ENCODE results near the gene NCOA7. TPM values are rescaled to one million over a fixed set of nuclear protein-coding genes. Genes with fewer than 3 reads are reported as not detected.
"Not testable (repeated sequence)": the region's sequence is repeated elsewhere in the genome, so short reads cannot be mapped to it uniquely, and the experiment has no call there.

Gene NCOA7
- total RNA-seq, 1 donor: 52.7 TPM

DNA sequence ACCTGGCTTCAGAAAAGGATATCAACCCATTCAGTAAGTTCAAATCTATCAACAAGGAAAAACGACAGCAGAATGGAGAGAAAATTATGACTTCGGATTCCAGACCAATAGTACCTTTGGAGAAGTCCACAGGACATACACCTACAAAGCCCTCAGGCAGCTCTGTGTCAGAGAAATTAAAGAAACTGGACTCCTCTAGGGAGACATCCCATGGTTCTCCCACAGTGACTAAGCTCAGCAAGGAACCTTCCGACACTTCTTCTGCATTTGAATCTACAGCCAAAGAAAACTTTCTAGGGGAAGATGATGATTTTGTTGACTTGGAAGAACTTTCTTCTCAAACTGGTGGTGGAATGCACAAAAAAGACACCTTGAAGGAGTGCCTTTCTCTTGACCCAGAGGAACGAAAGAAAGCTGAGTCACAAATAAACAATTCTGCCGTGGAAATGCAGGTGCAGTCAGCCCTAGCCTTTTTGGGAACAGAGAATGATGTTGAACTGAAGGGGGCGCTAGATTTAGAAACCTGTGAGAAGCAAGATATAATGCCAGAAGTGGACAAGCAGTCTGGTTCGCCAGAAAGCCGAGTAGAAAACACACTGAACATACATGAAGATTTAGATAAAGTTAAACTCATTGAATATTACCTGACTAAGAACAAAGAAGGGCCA, 98.4 kb downstream of the NCOA7 start:
- H3K4me3 ChIP-seq (ENCODE audit: low read depth, low read length): no peak overlapping the region
- TF ChIP-seq, protein P1, sequence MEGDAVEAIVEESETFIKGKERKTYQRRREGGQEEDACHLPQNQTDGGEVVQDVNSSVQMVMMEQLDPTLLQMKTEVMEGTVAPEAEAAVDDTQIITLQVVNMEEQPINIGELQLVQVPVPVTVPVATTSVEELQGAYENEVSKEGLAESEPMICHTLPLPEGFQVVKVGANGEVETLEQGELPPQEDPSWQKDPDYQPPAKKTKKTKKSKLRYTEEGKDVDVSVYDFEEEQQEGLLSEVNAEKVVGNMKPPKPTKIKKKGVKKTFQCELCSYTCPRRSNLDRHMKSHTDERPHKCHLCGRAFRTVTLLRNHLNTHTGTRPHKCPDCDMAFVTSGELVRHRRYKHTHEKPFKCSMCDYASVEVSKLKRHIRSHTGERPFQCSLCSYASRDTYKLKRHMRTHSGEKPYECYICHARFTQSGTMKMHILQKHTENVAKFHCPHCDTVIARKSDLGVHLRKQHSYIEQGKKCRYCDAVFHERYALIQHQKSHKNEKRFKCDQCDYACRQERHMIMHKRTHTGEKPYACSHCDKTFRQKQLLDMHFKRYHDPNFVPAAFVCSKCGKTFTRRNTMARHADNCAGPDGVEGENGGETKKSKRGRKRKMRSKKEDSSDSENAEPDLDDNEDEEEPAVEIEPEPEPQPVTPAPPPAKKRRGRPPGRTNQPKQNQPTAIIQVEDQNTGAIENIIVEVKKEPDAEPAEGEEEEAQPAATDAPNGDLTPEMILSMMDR (IDR thresholded peaks at IDR 0.05; ENCODE audit: insufficient read depth, low read depth, low read length): peak; percentile 66
- peak; percentile 71 for DNase-seq (ENCODE audit: low read depth)

DNA sequence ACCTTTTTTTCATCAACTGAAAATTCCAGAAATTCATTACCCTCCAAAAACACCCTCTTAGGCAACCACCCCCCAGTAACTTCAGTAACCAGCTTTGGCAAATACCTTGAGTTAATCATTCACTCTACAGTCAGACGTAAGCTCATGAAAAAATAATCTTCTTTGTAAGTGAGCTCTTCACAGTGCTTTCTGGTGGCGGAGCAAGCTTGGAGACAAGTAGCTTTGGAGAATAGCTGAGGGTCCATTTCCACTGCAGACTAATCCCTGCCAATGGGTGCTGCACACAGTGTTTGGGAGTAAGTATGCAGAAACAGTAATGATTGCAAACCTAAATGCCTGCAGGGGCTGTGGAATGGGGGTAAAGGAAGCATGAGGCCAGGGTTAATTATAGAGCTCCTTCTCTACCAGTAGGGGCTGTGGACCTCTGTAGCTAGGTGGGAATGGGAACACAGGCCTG, 109.0 kb downstream of the NCOA7 start:
- no peak for DNase-seq (ENCODE audit: low read depth)
- TF ChIP-seq, protein P1 (IDR thresholded peaks at IDR 0.05; ENCODE audit: insufficient read depth, low read depth, low read length): no peak
- H3K4me3 ChIP-seq (ENCODE audit: low read depth, low read length): no peak overlapping the region

DNA sequence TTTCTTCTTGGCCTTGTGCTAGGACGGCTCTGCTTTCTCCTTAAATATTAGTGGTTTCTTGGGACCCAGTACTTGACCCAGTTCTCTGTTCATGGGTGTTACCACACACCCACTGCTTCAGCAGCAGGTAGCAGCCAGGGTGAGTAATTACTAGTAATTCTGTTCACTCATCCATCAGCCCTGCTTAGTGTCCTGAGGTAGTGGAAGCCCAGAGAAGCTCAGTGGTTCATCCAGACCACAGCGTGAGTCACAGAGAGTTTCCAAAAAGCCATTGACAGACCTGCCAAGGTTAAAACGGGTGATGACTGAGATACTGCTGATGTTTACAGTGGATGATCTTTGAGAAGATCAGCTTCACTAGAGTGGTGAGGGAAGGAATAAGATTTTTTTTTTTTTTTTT, 114.1 kb downstream of the NCOA7 start:
- no peak overlapping the region for H3K4me3 ChIP-seq (ENCODE audit: low read depth, low read length)
- no peak for DNase-seq (ENCODE audit: low read depth)
- TF ChIP-seq, protein P1 (IDR thresholded peaks at IDR 0.05; ENCODE audit: insufficient read depth, low read depth, low read length): no peak

DNA sequence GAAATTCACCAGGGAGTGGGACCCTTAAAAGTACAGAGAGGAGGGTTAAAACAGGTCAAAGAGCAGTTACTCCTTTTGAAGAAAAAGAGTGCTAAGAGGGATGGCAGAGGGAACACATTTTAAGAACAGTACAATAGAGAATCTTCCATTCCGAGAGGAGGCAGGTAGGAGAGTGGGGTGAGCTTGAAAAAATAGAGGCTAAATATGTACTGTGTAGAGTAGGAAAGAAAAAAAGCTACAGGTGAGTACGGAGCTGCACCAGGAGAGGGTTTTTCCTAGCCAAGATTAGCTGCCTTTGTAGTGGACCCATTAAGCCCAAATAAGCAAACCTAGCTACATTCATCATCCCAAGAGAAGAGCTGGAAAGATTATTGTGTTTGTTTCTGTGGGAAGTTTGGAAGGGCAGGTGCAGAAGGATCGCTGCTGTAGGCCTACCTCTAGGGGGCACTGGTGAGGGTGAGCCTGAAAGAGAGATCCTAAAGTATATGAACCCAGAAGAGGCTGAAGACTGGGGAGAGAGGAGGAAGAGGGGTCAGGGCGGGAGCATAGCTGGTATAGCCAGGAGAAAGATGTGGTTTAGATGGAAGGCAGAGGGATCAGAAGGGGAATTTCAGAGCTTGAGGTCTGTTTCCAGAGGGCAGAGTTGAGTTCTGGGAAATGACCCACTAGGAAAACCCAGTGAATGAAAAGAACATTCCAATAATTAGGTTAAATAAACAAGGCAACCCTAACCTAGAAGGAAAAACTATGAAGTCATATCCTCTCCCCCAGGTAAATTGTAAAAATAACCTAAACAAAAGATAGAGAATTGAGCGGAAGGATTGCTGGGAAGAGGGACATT, 115.6 kb downstream of the NCOA7 start:
- peak; percentile 62 for DNase-seq (ENCODE audit: low read depth)
- TF ChIP-seq, protein P1 (IDR thresholded peaks at IDR 0.05; ENCODE audit: insufficient read depth, low read depth, low read length): peak; percentile 86
- no peak overlapping the region for H3K4me3 ChIP-seq (ENCODE audit: low read depth, low read length)

DNA sequence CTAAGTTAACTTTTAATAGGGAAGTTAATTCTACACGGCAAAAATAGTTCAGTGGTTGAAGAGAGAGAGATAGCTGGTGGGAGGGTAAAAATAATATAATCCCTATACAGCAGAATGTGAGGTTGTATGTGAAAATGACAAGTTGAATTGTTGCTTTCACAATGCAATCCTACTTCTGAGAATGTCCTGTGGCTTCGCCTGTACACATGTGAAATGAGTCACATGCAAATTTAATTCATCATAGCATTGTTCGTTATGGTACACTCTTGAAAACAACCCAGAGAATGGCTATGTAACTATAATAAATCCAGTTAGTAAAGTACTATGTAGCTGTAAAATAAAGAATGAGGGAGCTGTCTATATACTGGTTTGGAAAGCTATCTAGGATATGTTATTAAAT, 119.8 kb downstream of the NCOA7 start:
- TF ChIP-seq, protein P1 (IDR thresholded peaks at IDR 0.05; ENCODE audit: insufficient read depth, low read depth, low read length): no peak
- DNase-seq (ENCODE audit: low read depth): peak; percentile 78
- no peak overlapping the region for H3K4me3 ChIP-seq (ENCODE audit: low read depth, low read length)

DNA sequence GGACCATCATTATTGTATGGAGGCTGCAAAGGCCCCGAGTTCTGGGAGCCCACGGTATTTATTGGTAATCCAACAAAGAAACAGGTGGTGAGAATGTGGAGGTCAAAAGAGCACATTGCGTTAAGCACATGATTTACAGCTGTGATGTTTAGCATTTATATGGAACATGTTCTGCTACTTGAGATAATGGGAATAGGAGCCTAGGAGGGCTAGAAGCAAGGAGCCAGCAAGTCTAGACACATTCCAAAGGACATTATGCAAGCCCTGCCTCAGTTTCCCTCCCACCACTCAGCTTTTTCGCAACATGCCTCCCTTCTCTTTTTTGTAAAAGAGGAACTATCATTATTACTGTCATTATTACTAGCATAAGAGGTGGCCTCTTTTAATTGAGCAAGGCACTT, 120.3 kb downstream of the NCOA7 start:
- peak; percentile 54 for DNase-seq (ENCODE audit: low read depth)
- H3K4me3 ChIP-seq (ENCODE audit: low read depth, low read length): not testable (repeated sequence)

DNA sequence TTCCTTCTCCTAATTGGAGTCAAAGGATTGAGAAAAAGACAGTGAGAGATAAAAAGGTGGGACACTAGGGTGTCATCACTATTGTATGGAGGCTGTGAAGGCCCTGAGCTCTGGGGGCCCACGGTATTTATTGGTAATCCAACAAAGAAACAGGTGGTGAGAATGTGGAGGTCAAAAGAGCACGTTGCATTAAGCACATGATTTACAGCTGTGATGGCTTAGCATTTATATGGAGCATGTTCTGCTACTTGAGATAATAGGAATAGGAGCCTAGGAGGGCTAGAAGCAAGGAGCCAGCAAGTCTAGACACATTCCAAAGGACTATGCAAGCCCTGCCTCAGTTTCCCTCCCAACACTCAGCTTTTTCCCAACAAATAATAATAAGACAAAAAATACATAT, 121.7 kb downstream of the NCOA7 start:
- not testable (repeated sequence) for DNase-seq (ENCODE audit: low read depth); H3K4me3 ChIP-seq (ENCODE audit: low read depth, low read length)

Measured in fibroblast of villous mesenchyme (primary cell).